NOMO-1 treated with dmso at 0.1 percent for 144 hours (cell line): ENCODE data around the gene SLC18A3.

Experiments
- DNase-seq: peaks from one replicate; lab custom pipeline; 2025; ENCODE audit not compliant: unreplicated experiment; lab: John Stamatoyannopoulos, UW

Gene SLC18A3

GRCh38 chr10:49625411-49625810 lies 15.3 kb downstream of the SLC18A3 start:
- no peak for DNase-seq

GRCh38 chr10:49627038-49627437 lies 16.9 kb downstream of the SLC18A3 start:
- DNase-seq = no peak

- DNase-seq = no peak
These were observed 17.6 kb downstream of the SLC18A3 start for GRCh38 chr10:49627644-49628247.

- DNase-seq = no peak
These were observed 18.5 kb downstream of the SLC18A3 start for GRCh38 chr10:49628599-49628998.

GRCh38 chr10:49629431-49629881 lies 19.3 kb downstream of the SLC18A3 start:
- DNase-seq = no peak

GRCh38 chr10:49631975-49632374 lies 21.9 kb downstream of the SLC18A3 start:
- DNase-seq = no peak

- no peak for DNase-seq
These were observed 22.6 kb downstream of the SLC18A3 start for GRCh38 chr10:49632406-49633317.

- no peak for DNase-seq
These were observed 23.4 kb downstream of the SLC18A3 start for GRCh38 chr10:49633327-49634068.

GRCh38 chr10:49634069-49634660 lies 24.1 kb downstream of the SLC18A3 start:
- DNase-seq = no peak

- DNase-seq = no peak
These were observed 32.2 kb downstream of the SLC18A3 start for GRCh38 chr10:49642311-49642710.

GRCh38 chr10:49643241-49644034 lies 33.3 kb downstream of the SLC18A3 start:
- no peak for DNase-seq

GRCh38 chr10:49644035-49644646 lies 34.0 kb downstream of the SLC18A3 start:
- no peak for DNase-seq

GRCh38 chr10:49645417-49645816 lies 35.3 kb downstream of the SLC18A3 start:
- no peak for DNase-seq

- peak; percentile 15 for DNase-seq
These were observed 36.1 kb downstream of the SLC18A3 start for GRCh38 chr10:49645871-49646870.

- no peak for DNase-seq
These were observed 37.4 kb downstream of the SLC18A3 start for GRCh38 chr10:49647554-49647953.

- DNase-seq = no peak
These were observed 38.1 kb downstream of the SLC18A3 start for GRCh38 chr10:49647985-49648795.

- DNase-seq = no peak
These were observed 39.2 kb downstream of the SLC18A3 start for GRCh38 chr10:49649294-49649693.
